ENCODE measurements around the gene MYL10. TPM values are rescaled to one million over a fixed set of nuclear protein-coding genes. Genes with fewer than 3 reads are reported as not detected.

Gene MYL10
- total and polyA plus RNA-seq, 2 of the 8 experiments (the other 6 are each of a cell fraction or from before 2014, with no cell fraction given): 0.18 TPM; not detected in 1

GRCh38 chr7:101602484-101603241 is 26.4 kb downstream of the MYL10 start:
- Histone ChIP-seq H3K23me2 (ENCODE audit: low read depth, low read length) (no peaks in the 10 kb centered on the region; the same call in 1 of the 2 replicates), H2AFZ (ENCODE audit: low read length) (no peak overlapping the region; the same call in 1 of the 2 replicates)
- FAIRE-seq: peak; percentile 58
- TF ChIP-seq CREB1 (IDR thresholded peaks at IDR 0.05) (0 out of 2 replicates have a peak, but pooled peaks have one; percentile 13), JUND (IDR thresholded peaks at IDR 0.05; ENCODE audit: low read length) (0 out of 2 replicates have a peak, but pooled peaks have one; percentile 5), E2F6 (IDR thresholded peaks at IDR 0.05) (peak; percentile 24; the same call in 1 of the 2 replicates), EP300 (IDR thresholded peaks at IDR 0.05; ENCODE audit: borderline replicate concordance in 1 of 2, low read depth in 2 of 2, low read length in 2 of 2) (peak in 1 of 2 experiments; percentile 23; a peak in 1 of 3 replicates), CTCF (IDR thresholded peaks at IDR 0.05; ENCODE audit: control extremely low read depth in 1 of 3, insufficient read depth in 1 of 3, low read depth in 1 of 3, low read length in 3 of 3) (peak; percentile 89 to 97 (median 91)), RAD21 (IDR thresholded peaks at IDR 0.05 in 1 of 2, conservative IDR thresholded peaks at IDR 0.05 in 1 of 2; ENCODE audit: low read depth in 2 of 2, low read length in 2 of 2) (peak; percentile 97)

More at GRCh38 chr7:101602484-101603241, 26.4 kb downstream of the MYL10 start:
- Histone ChIP-seq H2AK5ac (ENCODE audit: low read depth, low read length) (no peak overlapping the region), H3K56ac (replicated peaks; ENCODE audit: insufficient read length, low read depth, low read length) (no peak overlapping the region), H3K4ac (replicated peaks; ENCODE audit: insufficient read length, low read depth, low read length) (peak overlapping the region; percentile 76), H3K27me3 (replicated peaks in 1 of 4; ENCODE audit: control insufficient read depth in 3 of 4, extremely low read depth in 1 of 4, insufficient read depth in 3 of 4, low read length in 3 of 4) (no peaks in the 10 kb centered on the region), H4K8ac (ENCODE audit: extremely low read depth, insufficient read depth, low read length) (peak overlapping the region; percentile 77; the same call in 1 of the 2 replicates), H4K20me1 (replicated peaks in 1 of 2; ENCODE audit: control insufficient read depth in 1 of 2, insufficient read depth in 2 of 2, low read length in 2 of 2) (no peaks in the 10 kb centered on the region), H3K23ac (ENCODE audit: insufficient read length) (no peak overlapping the region), H2BK12ac (ENCODE audit: low read depth, low read length) (peak overlapping the region; percentile 75; the same call in 1 of the 2 replicates), H3K4me1 (replicated peaks in 1 of 4; ENCODE audit: control insufficient read depth in 3 of 4, insufficient read depth in 4 of 4, low read length in 3 of 4) (peaks cover 0 to 6% (median 6%) of the 10 kb centered on the region in 4 experiments; a peak in 5 of 7 replicates), H2BK5ac (ENCODE audit: low read depth, low read length) (no peak overlapping the region), H3K9me3 (ENCODE audit: insufficient read depth in 2 of 2, low read depth in 1 of 2, low read length in 1 of 2) (no peaks in the 10 kb centered on the region), H3K14ac (ENCODE audit: insufficient read length) (no peak overlapping the region), H3K36me3 (ENCODE audit: control insufficient read depth in 2 of 4, insufficient read depth in 4 of 4, low read length in 3 of 4) (no peaks in the 10 kb centered on the region), H3K9ac (replicated peaks in 1 of 4; ENCODE audit: extremely low read depth in 1 of 4, low read depth in 3 of 4, low read length in 3 of 4) (peak overlapping the region in 1 of 4 experiments; percentile 8; a peak in 1 of 7 replicates), H2BK15ac (ENCODE audit: low read length) (0 out of 2 replicates have a peak overlapping the region, but pooled peaks have one; percentile 31), H2BK20ac (ENCODE audit: low read length) (peak overlapping the region; percentile 80; the same call in 1 of the 2 replicates), H3K79me1 (ENCODE audit: low read depth, low read length) (no peaks in the 10 kb centered on the region), H3K79me2 (ENCODE audit: control insufficient read depth in 1 of 2, insufficient read depth in 2 of 2, low read length in 2 of 2) (no peaks in the 10 kb centered on the region), H3K4me3 (ENCODE audit: extremely low read depth in 1 of 4, insufficient read depth in 2 of 4, low read depth in 3 of 4, low read length in 4 of 4) (no peak overlapping the region), H3K18ac (ENCODE audit: extremely low read depth, low read length) (peak overlapping the region; percentile 71), H4K5ac (ENCODE audit: insufficient read length, low read depth, low read length) (peak overlapping the region; percentile 54), H3K4me2 (ENCODE audit: insufficient read depth in 1 of 2, low read depth in 2 of 2, low read length in 2 of 2) (no peak overlapping the region), H4K91ac (replicated peaks; ENCODE audit: insufficient read length, low read length) (peak overlapping the region; percentile 80), H3K27ac (ENCODE audit: low read depth, low read length) (no peak overlapping the region), H2BK120ac (replicated peaks; ENCODE audit: low read depth, low read length) (peak overlapping the region; percentile 95)
- DNase-seq (ENCODE audit: low read depth in 1 of 2, low spot score in 2 of 2): peak; percentile 77 to 97
- WGBS, 2 experiments (ENCODE audit: extremely low coverage in 1 of 2, insufficient coverage in 1 of 2, insufficient read length in 1 of 2, insufficient replicate concordance in 2 of 2, low coverage in 1 of 2, low lambda C conversion rate in 2 of 2, missing lambda C conversion rate in 1 of 2): 59% methylated on average over 24 of the region's 25 CpGs; no CpG with 5 or more reads in 1 of the 2 experiments
- ChIA-PET CTCF (ENCODE audit: partially characterized antibody) (interaction anchor here (0.5 to 5.5 kb wide), 52 partner anchors 12 to 702 kb away, joined by 3 to 50 read pairs (median 4); partner anchors contain the start of gene MYL10), POLR2A (ENCODE audit: partially characterized antibody) (interaction anchor here (0.6 to 1.7 kb wide), 9 partner anchors 11 to 421 kb away, joined by 3 to 6 read pairs (median 4); no protein-coding TSS in a partner anchor)
